Stimulated activated CD4-positive, alpha-beta T cell treated with anti-CD3 and anti-CD28 coated beads, TNF-alpha, amount 100 ng/mL, for 48 hours (primary cell): Measurements from ENCODE around the gene FHL2.
A peak's percentile ranks its signal among the peaks of the same experiment; 100 is the strongest.

Source experiments
- DNase-seq, 3 donors: peaks; one replicate each; pipeline ENCODE4 v3.0.0-alpha.2; 2020; ENCODE audit warnings: low read depth in 3 of 3

The FHL2 gene

GRCh38 chr2:105378921-105379383, 19.9 kb downstream of the FHL2 start:
- no peak for DNase-seq

- no peak for DNase-seq
These were observed 20.5 kb downstream of the FHL2 start for GRCh38 chr2:105378276-105378840.

GRCh38 chr2:105377871-105378270, 21.0 kb downstream of the FHL2 start:
- no peak for DNase-seq

GRCh38 chr2:105376789-105377240, 22.0 kb downstream of the FHL2 start:
- no peak for DNase-seq

- no peak for DNase-seq
These were observed 22.8 kb downstream of the FHL2 start for GRCh38 chr2:105376010-105376409.

- no peak for DNase-seq
These were observed 23.8 kb downstream of the FHL2 start for GRCh38 chr2:105375001-105375561.

GRCh38 chr2:105373895-105374401, 24.9 kb downstream of the FHL2 start:
- DNase-seq: no peak

GRCh38 chr2:105373344-105373781, 25.5 kb downstream of the FHL2 start:
- no peak for DNase-seq

- DNase-seq: no peak
These were observed 27.0 kb downstream of the FHL2 start for GRCh38 chr2:105371810-105372209.

GRCh38 chr2:105371156-105371555, 27.7 kb downstream of the FHL2 start:
- DNase-seq: no peak

- DNase-seq: peak; percentile 76 to 81 (median 79)
These were observed 28.8 kb downstream of the FHL2 start for GRCh38 chr2:105369777-105370690.

GRCh38 chr2:105368759-105369408, 30.0 kb downstream of the FHL2 start:
- DNase-seq: no peak

GRCh38 chr2:105365206-105365605, 33.6 kb downstream of the FHL2 start:
- no peak for DNase-seq

- no peak for DNase-seq
These were observed 34.3 kb downstream of the FHL2 start for GRCh38 chr2:105364436-105365139.

GRCh38 chr2:105362862-105363591, 35.8 kb downstream of the FHL2 start:
- DNase-seq: no peak

GRCh38 chr2:105361102-105361889, 37.6 kb downstream of the FHL2 start:
- DNase-seq: peak in 1 of 3 donors; percentile 8

- no peak for DNase-seq
These were observed 40.3 kb downstream of the FHL2 start for GRCh38 chr2:105358593-105358992.

- no peak for DNase-seq
These were observed 41.7 kb downstream of the FHL2 start for GRCh38 chr2:105357122-105357521.

- no peak for DNase-seq
These were observed 54.0 kb downstream of the FHL2 start for GRCh38 chr2:105344704-105345345.
